Spleen (tissue), 11 donors: ENCODE data around the gene TRABD2B. TPM values are rescaled to one million over a fixed set of nuclear protein-coding genes. Genes with fewer than 3 reads are reported as not detected.

Source experiments
- DNase-seq: peaks from one replicate; pipeline ENCODE4 v3.0.0-alpha.2; 2020
- H3K27ac ChIP-seq, 8 donors: fragments of 200-600 bp; sonication (generic) in 7 of 8; 1 replicate in 4 of 8; 2 replicates in 4 of 8; pipeline versions ENCODE4 v1.5.0 to v1.8.0; 2016 to 2021; ENCODE audit warnings: inconsistent platforms in 4 of 8, mild to moderate bottlenecking in 4 of 8, moderate library complexity in 1 of 8
- H3K27me3 ChIP-seq, 7 donors: fragments of 200-600 bp; sonication (generic) in 6 of 7; replicated peaks in 1 of 7; 1 replicate in 4 of 7; 2 replicates in 3 of 7; pipeline versions ENCODE4 v1.5.0 to v1.8.0; 2016 to 2021; ENCODE audit warnings: inconsistent platforms in 3 of 7, mild to moderate bottlenecking in 1 of 7
- H3K36me3 ChIP-seq, 6 donors: fragments of 200-600 bp; sonication (generic) in 5 of 6; 1 replicate in 4 of 6; 2 replicates in 2 of 6; pipeline versions ENCODE4 v1.5.0 to v1.8.0; 2016 to 2021; ENCODE audit warnings: inconsistent platforms in 2 of 6
- H3K4me1 ChIP-seq, 6 donors: fragments of 200-600 bp; sonication (generic) in 5 of 6; 1 replicate in 3 of 6; 2 replicates in 3 of 6; pipeline versions ENCODE4 v1.5.0 to v1.8.0; 2016 to 2021; ENCODE audit warnings: inconsistent platforms in 3 of 6
- H3K4me3 ChIP-seq, 8 donors: fragments of 200-600 bp; sonication (generic) in 7 of 8; 1 replicate in 4 of 8; 2 replicates in 4 of 8; pipeline versions ENCODE4 v1.5.0 to v1.8.0; 2016 to 2021; ENCODE audit warnings: inconsistent platforms in 4 of 8, mild to moderate bottlenecking in 4 of 8, moderate library complexity in 2 of 8
- H3K9me3 ChIP-seq, 8 donors: fragments of 200-600 bp; sonication (generic) in 7 of 8; 1 replicate in 4 of 8; 2 replicates in 4 of 8; pipeline versions ENCODE4 v1.5.0 to v1.8.0; 2016 to 2021; ENCODE audit warnings: inconsistent platforms in 4 of 8
- POLR2A ChIP-seq, 3 donors: fragments of 450-650 bp; IDR thresholded peaks; one replicate each; pipeline ENCODE4 v1.5.1; 2017; ENCODE audit warnings: antibody characterized with exemption in 3 of 3, mild to moderate bottlenecking in 1 of 3
- POLR2AphosphoS5 ChIP-seq, 3 donors: sonication (generic); formaldehyde crosslinking; IDR thresholded peaks; one replicate each; pipeline ENCODE4 v1.5.1; 2017; ENCODE audit warnings: antibody characterized with exemption in 3 of 3
- WGBS, 5 donors: extraction: QIAGEN DNeasy Blood & Tissue Kit in 3 of 5; methylation state at CpG; one replicate each; pipeline versions ENCODE4 v1.1.5 to v1.1.7; 2013 to 2018; 5-methylcytosine and 5-hydroxymethylcytosine counted together
- intact Hi-C: fragments of 100-400 bp; cut with DNase I; formaldehyde crosslinking; loops from one replicate; pipeline ENCODE4 v1.15.0; 2023; ENCODE audit warnings: low total_unique reads
- polyA plus RNA-seq, 3 donors: library from polyadenylated mRNA; stranded (reverse); fragments of 200-250 nt; gene quantifications; one replicate each; pipeline ENCODE4 v1.2.1, GENCODE V29; 2013
- total RNA-seq, 7 donors: library from RNA; depleted of rRNA in 3 of 7; stranded (reverse); fragments of >200 nt in 3 of 7; fragmentation: NEBNext Ultra II Directional in 4 of 7; extraction: Animal tissue kit (Norgen Biotek cat#: 25700) in 4 of 7; gene quantifications; one replicate each; pipeline versions ENCODE4 v1.1.0 to v1.2.1, GENCODE V29; 2016 to 2021
- TF ChIP-seq, protein P1 (sequence below), 11 experiments: fragments of 200-600 bp in 7 of 11; fragments of 450-650 bp in 4 of 11; sonication (generic) in 4 of 11; IDR thresholded peaks in 8 of 11; conservative IDR thresholded peaks in 3 of 11; 1 replicate in 7 of 11; 2 replicates in 4 of 11; pipeline versions ENCODE4 v1.4.0 to v1.8.0; 2016 to 2021; ENCODE audit warnings: antibody characterized with exemption in 11 of 11, inconsistent platforms in 4 of 11, mild to moderate bottlenecking in 1 of 11
- donor health status: healthy with polysubstance abuse.
- donor health status: DM: no; HTN: no; CAD: no; lungs with moderate emphysema.
- donor health status: DM: no; HTN: no; CAD: no.
- donor health status: Bipolar disorder and iron deficiency.
- donor health status: healthy.
- donor health status: DM: no; HTN: no; CAD: no.
- donor health status: DM: yes; HTN: yes; CAD: no.

The TRABD2B gene
- total and polyA plus RNA-seq, 10 donors: 0.11 to 3.5 (median 0.64) TPM

DNA sequence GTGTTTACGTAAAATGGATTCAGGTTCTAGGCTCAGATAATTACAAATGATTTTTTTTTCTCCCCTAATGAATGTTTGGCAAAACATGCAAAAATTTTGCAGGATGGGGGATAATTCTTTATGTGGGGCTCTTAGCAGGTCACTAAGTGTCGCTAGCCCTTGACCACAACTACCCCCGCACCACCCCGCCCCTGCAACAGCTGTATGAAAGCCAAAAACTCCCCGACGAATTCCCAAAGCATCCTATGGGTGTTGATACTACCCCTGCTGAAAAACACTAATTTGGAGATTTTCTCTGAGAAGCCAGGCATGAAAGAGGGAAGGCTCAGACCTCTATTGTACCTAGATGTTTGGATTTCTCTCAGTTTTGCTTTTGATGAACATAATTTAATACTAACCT, 243.0 kb downstream of the TRABD2B start:
- no peaks in the 10 kb centered on the region for H3K36me3 ChIP-seq
- H3K27me3 ChIP-seq: peaks cover 0 to 26% (median 0%) of the 10 kb centered on the region in 7 donors
- no peak for DNase-seq
- H3K27ac ChIP-seq: no peak overlapping the region
- intact Hi-C loops: no loop called here
- WGBS, 5 donors: 76 to 87% (median 83%) methylated on average over 6 of the region's 6 CpGs
- no peaks in the 10 kb centered on the region for H3K4me1 ChIP-seq
- TF ChIP-seq, protein P1, sequence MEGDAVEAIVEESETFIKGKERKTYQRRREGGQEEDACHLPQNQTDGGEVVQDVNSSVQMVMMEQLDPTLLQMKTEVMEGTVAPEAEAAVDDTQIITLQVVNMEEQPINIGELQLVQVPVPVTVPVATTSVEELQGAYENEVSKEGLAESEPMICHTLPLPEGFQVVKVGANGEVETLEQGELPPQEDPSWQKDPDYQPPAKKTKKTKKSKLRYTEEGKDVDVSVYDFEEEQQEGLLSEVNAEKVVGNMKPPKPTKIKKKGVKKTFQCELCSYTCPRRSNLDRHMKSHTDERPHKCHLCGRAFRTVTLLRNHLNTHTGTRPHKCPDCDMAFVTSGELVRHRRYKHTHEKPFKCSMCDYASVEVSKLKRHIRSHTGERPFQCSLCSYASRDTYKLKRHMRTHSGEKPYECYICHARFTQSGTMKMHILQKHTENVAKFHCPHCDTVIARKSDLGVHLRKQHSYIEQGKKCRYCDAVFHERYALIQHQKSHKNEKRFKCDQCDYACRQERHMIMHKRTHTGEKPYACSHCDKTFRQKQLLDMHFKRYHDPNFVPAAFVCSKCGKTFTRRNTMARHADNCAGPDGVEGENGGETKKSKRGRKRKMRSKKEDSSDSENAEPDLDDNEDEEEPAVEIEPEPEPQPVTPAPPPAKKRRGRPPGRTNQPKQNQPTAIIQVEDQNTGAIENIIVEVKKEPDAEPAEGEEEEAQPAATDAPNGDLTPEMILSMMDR (IDR thresholded peaks at IDR 0.05 in 8 of 11, conservative IDR thresholded peaks at IDR 0.05 in 3 of 11): no peak
- no peak for TF ChIP-seq POLR2AphosphoS5 (IDR thresholded peaks at IDR 0.05)
- no peak for TF ChIP-seq POLR2A (IDR thresholded peaks at IDR 0.05)
- H3K9me3 ChIP-seq: no peaks in the 10 kb centered on the region
- no peak overlapping the region for H3K4me3 ChIP-seq

DNA sequence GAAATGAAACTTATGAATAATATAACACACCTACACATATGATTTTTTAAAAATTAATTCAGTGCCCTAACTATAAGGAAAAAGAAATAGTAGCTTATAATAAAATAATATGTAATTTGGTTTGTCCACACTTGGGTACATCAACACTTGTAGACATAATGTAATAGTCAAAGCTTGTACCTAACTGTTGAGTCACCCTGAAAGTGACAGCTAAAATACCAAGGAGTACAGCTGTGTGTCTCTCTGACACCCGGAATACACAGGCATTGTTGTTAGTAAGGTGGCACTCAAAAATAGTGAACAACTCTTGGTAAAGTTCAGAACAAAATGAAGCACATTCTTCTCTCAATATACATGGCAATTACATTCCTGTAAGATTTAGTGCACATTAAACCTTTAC, 243.4 kb downstream of the TRABD2B start:
- intact Hi-C loops: no loop called here
- no peak overlapping the region for H3K27ac ChIP-seq
- H3K9me3 ChIP-seq: no peaks in the 10 kb centered on the region
- H3K4me1 ChIP-seq: no peaks in the 10 kb centered on the region
- no peak overlapping the region for H3K4me3 ChIP-seq
- peaks cover 0 to 24% (median 0%) of the 10 kb centered on the region in 7 donors for H3K27me3 ChIP-seq
- 52 to 77% (median 59%) methylated on average over 1 of the region's 1 CpG for WGBS, 5 donors
- TF ChIP-seq POLR2A (IDR thresholded peaks at IDR 0.05) (no peak), POLR2AphosphoS5 (IDR thresholded peaks at IDR 0.05) (no peak)
- TF ChIP-seq, protein P1 (IDR thresholded peaks at IDR 0.05 in 8 of 11, conservative IDR thresholded peaks at IDR 0.05 in 3 of 11): no peak
- DNase-seq: no peak
- no peaks in the 10 kb centered on the region for H3K36me3 ChIP-seq

DNA sequence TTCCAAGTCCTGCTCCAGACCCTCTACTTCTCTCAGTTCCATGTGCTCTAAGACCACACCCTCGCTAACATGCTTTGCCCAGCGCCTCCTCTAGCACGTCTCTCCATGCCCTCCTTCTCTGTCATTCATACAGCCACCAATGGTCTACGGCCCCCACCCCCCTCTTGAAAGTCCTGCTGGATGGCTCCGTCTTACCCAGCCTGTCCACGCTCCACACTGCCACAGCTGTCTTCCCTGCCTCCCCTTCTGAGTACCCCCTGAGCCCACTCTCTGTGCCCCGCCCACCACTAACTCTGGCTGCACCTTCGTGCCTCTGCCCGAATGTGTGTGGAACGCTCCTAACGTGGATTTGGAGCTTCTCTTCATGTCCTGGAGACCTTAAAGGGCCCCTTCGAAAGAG, 244.6 kb downstream of the TRABD2B start:
- no peaks in the 10 kb centered on the region for H3K9me3 ChIP-seq
- peaks cover 0 to 16% (median 0%) of the 10 kb centered on the region in 7 donors for H3K27me3 ChIP-seq
- no peaks in the 10 kb centered on the region for H3K4me1 ChIP-seq
- TF ChIP-seq POLR2A (IDR thresholded peaks at IDR 0.05) (no peak), POLR2AphosphoS5 (IDR thresholded peaks at IDR 0.05) (no peak)
- TF ChIP-seq, protein P1 (IDR thresholded peaks at IDR 0.05 in 8 of 11, conservative IDR thresholded peaks at IDR 0.05 in 3 of 11): no peak
- intact Hi-C loops: no loop called here
- no peak overlapping the region for H3K4me3 ChIP-seq
- no peaks in the 10 kb centered on the region for H3K36me3 ChIP-seq
- no peak overlapping the region for H3K27ac ChIP-seq
- peak; percentile 36 for DNase-seq
- WGBS, 5 donors: 88 to 92% (median 89%) methylated on average over 12 of the region's 12 CpGs

DNA sequence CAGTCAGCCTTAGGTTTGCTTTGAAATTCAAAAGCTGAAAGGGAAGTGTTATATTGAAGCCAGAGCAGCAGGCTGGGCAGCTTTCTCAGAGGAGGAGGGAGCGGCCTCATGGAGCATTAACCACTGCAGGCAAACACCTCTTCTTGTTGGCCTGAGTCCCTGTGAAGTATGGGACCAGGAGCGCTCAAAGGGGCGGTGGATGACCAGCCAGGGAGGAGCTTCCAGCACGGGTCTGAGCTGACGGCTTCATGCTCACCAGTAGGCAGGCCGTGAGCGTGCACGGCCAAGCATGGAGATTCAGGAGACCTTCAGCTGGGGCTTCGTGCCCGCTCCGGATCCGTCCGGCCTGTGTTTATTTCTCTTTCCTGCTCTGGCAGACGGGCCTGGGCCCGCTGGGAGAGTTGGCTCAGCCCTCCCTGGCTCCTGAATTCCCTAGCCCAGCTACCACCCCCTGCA, 245.2 kb downstream of the TRABD2B start:
- intact Hi-C loops: no loop called here
- Histone ChIP-seq H3K9me3 (no peaks in the 10 kb centered on the region), H3K27me3 (peaks cover 0 to 13% (median 0%) of the 10 kb centered on the region in 7 donors), H3K36me3 (no peaks in the 10 kb centered on the region), H3K4me3 (no peak overlapping the region), H3K4me1 (no peaks in the 10 kb centered on the region), H3K27ac (no peak overlapping the region)
- 76 to 90% (median 86%) methylated on average over 14 to 15 of the region's 15 CpGs for WGBS, 5 donors
- TF ChIP-seq POLR2AphosphoS5 (IDR thresholded peaks at IDR 0.05) (no peak), POLR2A (IDR thresholded peaks at IDR 0.05) (no peak)
- TF ChIP-seq, protein P1 (IDR thresholded peaks at IDR 0.05 in 8 of 11, conservative IDR thresholded peaks at IDR 0.05 in 3 of 11): no peak
- DNase-seq: no peak
